HG02852 (cell line): ENCODE results near the gene MMP15.
"Not testable (repeated sequence)": the region's sequence is repeated elsewhere in the genome, so short reads cannot be mapped to it uniquely, and the experiment has no call there.

Source experiments
- ATAC-seq: cut with Tn5 transposase; IDR thresholded peaks from one replicate; pipeline ENCODE4 v1.9.1; 2021; ENCODE audit warnings: mild to moderate bottlenecking, moderate library complexity; ENCODE audit not compliant: unreplicated experiment

Gene MMP15

GRCh38 chr16:58025351-58026138 is at the start of gene MMP15:
Gene MMP15 (plus strand): TSS chr16:58025754. CDS start chr16:58026351, 597 bp downstream.
- ATAC-seq: peak; percentile 55

DNA sequence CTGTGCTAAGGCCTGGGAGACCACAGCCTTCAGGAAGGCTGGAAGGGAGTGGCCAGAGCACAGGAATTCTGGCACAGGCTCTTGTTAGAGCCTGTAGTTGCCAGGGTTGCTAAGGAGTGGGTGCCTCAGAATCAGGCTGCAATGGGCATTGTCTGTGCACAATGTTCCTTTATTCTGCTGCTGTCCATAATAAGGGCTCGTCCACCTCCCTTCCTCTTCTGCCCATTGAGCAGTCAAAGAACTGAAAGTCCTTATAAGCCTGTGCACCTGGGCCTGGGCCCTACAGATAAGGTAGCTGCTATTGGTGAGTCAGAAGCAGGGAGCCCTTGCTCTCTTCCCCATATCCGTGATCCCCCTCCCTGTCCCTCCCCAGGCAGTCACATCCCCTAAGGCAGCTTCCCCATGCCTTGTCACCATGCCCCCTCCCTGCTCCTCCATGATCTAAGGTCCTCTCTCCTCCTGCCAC is 49.2 kb upstream of the MMP15 start:
- ATAC-seq: no peak

DNA sequence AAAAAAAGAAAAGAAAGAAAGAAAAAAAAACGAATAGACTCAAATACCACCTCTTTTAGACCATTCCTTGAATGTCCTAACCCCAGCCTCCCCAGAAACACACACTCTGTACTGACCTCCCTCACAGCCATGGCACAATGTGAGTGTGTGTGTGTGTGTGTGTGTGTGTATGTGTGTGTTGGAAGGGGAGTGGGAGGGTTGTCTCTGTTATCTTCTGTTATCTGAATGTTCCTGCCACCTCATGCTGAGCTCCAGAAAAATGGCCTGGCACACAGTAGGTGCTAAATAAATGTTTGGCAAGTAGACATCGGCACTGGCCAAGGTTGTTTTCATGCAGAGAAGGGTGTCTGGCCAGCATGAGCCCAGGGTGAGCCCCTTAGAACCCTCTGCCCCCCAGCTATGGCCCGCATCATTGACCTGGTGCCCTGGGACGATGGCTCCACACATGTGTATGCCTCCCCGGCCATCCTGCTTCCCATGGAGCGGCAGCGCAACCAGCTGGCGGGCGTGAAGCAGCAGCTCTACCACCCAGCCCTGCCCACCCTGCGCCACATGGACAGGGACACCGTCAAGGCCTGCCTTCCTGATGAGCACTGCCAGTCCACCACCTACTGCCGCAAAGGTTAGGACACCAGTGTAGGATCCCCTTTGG is 48.0 kb upstream of the MMP15 start:
- ATAC-seq: no peak

GRCh38 chr16:57978070-57978465 is 47.5 kb upstream of the MMP15 start:
- not testable (repeated sequence) for ATAC-seq

GRCh38 chr16:57979006-57979585 is 46.5 kb upstream of the MMP15 start:
- ATAC-seq: no peak

DNA sequence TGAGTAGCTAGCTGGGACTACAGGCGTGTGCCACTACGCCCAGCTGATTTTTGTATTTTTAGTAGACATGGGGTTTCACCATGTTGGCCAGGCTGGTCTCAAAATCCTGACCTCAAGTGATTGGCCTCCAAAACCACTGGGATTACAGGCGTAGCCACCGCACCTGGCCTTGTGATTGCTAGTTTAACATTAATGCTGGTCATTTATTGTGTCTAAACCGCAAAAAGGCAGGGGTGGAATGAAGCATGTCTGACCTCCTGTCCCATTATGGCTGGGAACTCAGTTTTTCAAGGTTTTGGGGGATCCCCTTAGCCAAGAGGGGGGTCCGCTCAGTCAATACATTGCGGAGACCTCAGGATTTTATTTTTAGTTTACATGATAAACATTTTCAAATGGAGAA is 43.9 kb upstream of the MMP15 start:
- ATAC-seq: no peak

- no peak for ATAC-seq
Measured at GRCh38 chr16:57982385-57982784, 43.2 kb upstream of the MMP15 start.

- ATAC-seq: peak; percentile 76
Measured at GRCh38 chr16:57984443-57985203, 40.9 kb upstream of the MMP15 start.

DNA sequence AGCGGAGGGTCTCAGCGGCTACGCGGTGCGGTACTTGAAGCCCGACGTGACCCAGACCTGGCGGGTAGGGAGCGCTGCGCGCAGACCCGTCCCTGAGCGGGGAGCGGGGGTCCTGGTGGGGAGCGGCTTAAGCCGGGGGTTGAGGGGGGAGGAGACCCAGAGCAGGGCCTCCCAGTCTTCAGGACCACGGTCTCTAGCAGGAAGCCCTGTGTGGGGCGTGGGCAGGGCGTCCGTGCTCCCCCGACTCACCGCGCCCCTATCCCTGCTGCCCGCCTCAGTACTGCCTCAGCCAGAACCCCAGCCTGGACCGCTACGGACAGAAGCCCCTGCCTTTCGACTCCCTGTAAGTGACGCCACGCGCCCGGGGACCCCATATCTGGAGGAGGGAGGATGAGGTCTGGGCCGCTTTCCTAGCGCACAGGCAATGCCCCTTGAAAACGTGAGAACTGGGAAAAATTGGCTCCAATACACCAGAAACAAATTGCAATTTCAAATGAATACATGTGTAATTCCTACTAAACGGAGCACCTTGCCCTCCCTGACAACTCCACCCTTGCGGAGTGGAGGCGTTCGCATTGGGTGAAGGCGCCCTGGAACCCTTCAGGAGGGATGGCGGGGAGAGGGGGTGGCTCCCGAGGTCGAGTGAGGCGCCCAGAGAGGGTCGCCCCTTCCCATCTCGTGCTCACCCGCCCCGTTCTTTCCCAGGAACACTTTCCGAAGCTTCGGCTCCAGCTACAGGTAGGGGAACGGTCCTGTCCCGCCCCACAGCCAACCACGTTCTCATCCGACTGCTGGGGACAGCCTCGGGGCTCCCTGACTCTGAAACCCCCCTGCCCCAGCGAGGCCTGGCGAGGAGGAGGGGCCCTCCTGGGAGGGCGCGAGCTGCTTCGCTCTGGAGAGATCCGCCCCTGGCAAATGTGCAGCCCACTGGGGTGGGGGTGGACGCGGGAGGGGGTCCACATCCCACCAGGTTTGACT is 40.1 kb upstream of the MMP15 start:
- peak; percentile 13 for ATAC-seq

GRCh38 chr16:57986196-57986595 is 39.4 kb upstream of the MMP15 start:
- no peak for ATAC-seq

GRCh38 chr16:57987441-57988177 is 37.9 kb upstream of the MMP15 start:
- ATAC-seq: no peak

- ATAC-seq: no peak
Measured at GRCh38 chr16:57988929-57989328, 36.6 kb upstream of the MMP15 start.

DNA sequence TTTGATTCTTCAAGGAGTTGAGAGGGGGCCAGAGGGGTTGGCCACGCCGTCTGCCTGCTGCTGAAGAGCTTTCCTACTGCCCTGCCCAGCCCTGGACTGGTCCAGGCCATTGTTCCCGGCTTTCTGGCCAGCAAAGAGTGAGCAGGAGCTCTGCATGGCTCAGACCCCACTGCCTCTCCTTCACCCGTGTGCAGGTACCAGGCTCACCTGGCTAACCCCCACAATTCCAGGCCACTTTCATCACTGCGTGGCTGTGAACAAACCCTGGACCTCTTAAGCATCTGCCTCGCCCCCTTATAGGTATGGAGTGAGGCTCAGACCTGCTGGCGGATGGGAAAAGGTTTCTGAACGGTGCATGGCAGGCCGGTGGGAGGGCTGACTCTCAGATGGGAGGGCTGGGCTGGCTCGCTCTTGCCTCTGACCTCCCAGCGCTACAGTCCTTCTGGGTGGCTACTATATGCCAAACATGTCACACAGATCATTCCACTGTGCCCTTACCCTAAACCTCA is 33.9 kb upstream of the MMP15 start:
- ATAC-seq: no peak

GRCh38 chr16:57992084-57992483 is 33.5 kb upstream of the MMP15 start:
- no peak for ATAC-seq

DNA sequence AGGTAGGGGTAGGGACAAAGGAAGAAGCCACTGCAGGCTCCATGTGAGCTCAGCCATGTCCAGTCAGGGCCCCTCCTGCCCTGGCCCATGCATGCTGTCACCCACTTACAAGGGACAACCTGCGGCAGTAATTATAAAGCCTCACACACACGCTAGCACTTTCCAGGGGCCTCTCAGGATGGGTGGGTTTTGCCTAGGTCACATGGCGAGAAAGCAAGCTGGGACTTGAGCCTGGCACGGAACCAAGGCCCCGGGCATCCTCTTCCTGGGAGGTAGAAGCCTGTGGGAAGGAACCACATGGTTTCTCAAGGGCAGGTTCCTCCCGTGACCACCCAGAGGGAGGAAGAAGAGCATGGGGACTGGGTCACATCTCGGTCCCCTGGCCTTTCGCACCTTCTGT is 32.1 kb upstream of the MMP15 start:
- ATAC-seq: no peak

GRCh38 chr16:57993897-57994296 is 31.7 kb upstream of the MMP15 start:
- ATAC-seq: no peak

DNA sequence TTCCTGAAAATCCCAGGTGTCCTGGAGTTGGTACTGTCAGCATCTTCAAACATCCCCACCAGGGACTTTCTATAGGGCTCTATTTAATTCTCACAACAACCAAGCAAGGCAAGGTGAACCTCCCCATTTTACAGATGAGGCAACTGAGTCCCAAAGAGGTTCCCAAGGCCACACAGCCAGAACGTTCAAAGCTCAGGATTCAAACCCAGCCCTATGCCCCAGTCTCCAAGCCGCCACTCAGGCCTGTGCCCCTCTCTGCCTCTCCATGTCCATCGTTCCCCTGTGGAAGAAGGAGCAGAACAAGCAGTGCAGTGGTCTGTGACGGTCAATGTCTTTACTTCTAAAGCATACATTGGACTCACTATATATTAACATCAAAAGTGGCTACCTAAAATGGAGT is 31.2 kb upstream of the MMP15 start:
- no peak for ATAC-seq

GRCh38 chr16:57994778-57995177 is 30.8 kb upstream of the MMP15 start:
- ATAC-seq: peak; percentile 54

- ATAC-seq: no peak
Measured at GRCh38 chr16:57995721-57996405, 29.7 kb upstream of the MMP15 start.
